HCT116 (cell line): ENCODE measurements around the gene AFAP1L1. TPM values are rescaled to one million over a fixed set of nuclear protein-coding genes. Genes with fewer than 3 reads are reported as not detected.

Experiments
- ATAC-seq: fragments of 200-7000 bp; cut with Tn5 transposase; 2 replicates; pipeline ENCODE4 v1.9.1; 2020; ENCODE audit warnings: mild to moderate bottlenecking, moderate library complexity
- BruUV-seq: library from RNA; stranded (reverse); fragments of 400-500 nt; replicated peaks from 2 replicates; lab custom pipeline; 2021; lab: Mats Ljungman, UMichigan
- CTCF ChIA-PET: fragments of 300-600 bp; sonication (Branson Sonifier 250); formaldehyde crosslinking; loops from one replicate; lab custom pipeline; 2021; ENCODE audit warnings: antibody characterized with exemption; lab: Charles Lee
- POLR2A ChIA-PET: fragments of 300-600, 350-600 bp; sonication (Branson Sonifier 250); formaldehyde crosslinking; loops from one replicate; lab custom pipeline; 2021; ENCODE audit warnings: antibody characterized with exemption; lab: Charles Lee
- RAD21 ChIA-PET, 2 experiments: fragments of 300-600 bp; sonication (Branson Sonifier 250); formaldehyde crosslinking; loops; one replicate each; lab custom pipeline; 2023; ENCODE audit warnings: low total read pairs in 2 of 2; ENCODE audit not compliant: uncharacterized antibody in 2 of 2, unreplicated experiment in 2 of 2, low non-redundant PET in 1 of 2; lab: Charles Lee
- DNase-seq: peaks from one replicate; pipeline ENCODE4 v3.0.0-alpha.2; 2010; ENCODE audit warnings: low read depth, low spot score
- H2AFZ ChIP-seq: fragments of 200-600 bp; shearing (Covaris generic), sonication (generic); 2 replicates; pipeline ENCODE4 v1.6.1; 2017; ENCODE audit warnings: low read depth, mixed run types, mixed read lengths, antibody characterized with exemption, low read length; ENCODE audit not compliant: poor library complexity, severe bottlenecking
- H3K27ac ChIP-seq: 2 replicates; pipeline ENCODE4 v1.5.1; 2012; ENCODE audit warnings: low read depth, low read length
- H3K27me3 ChIP-seq: fragments of 200-600 bp; sonication (generic); 2 replicates; pipeline ENCODE4 v1.6.1; 2016; ENCODE audit warnings: mixed run types, low read length, mixed read lengths; ENCODE audit not compliant: insufficient read depth
- H3K36me3 ChIP-seq, 2 experiments: fragments of 200-500 bp in 1 of 2; fragments of 200-600 bp in 1 of 2; sonication (Bioruptor generic) in 1 of 2; sonication (generic) in 1 of 2; 2 replicates each; pipeline versions ENCODE4 v1.5.1 to v1.6.1; 2014 to 2016; ENCODE audit warnings: low read length in 2 of 2, inconsistent platforms in 1 of 2, mixed read lengths in 1 of 2, mixed run types in 1 of 2; ENCODE audit not compliant: insufficient read depth in 2 of 2, control insufficient read depth in 1 of 2
- H3K4me1 ChIP-seq, 2 experiments: fragments of 200-600 bp in 1 of 2; sonication (generic) in 1 of 2; 2 replicates each; pipeline versions ENCODE4 v1.5.1 to v1.6.1; 2012 to 2017; ENCODE audit warnings: low read length in 2 of 2, inconsistent platforms in 1 of 2, mild to moderate bottlenecking in 1 of 2, mixed read lengths in 1 of 2, mixed run types in 1 of 2, moderate library complexity in 1 of 2; ENCODE audit not compliant: insufficient read depth in 2 of 2, control insufficient read depth in 1 of 2
- H3K4me2 ChIP-seq: fragments of 200-600 bp; sonication (generic); 2 replicates; pipeline ENCODE4 v1.6.1; 2017; ENCODE audit warnings: mixed run types, low read length, mixed read lengths
- H3K4me3 ChIP-seq, 2 experiments: fragments of 200-600 bp in 1 of 2; sonication (generic) in 1 of 2; replicated peaks in 1 of 2; 2 replicates each; pipeline ENCODE4 v1.5.1; 2011 to 2016; ENCODE audit warnings: low read length in 2 of 2, control low read depth in 1 of 2, low read depth in 1 of 2, mild to moderate bottlenecking in 1 of 2, mixed read lengths in 1 of 2, mixed run types in 1 of 2
- H3K79me2 ChIP-seq: fragments of 200-600 bp; sonication (generic); 2 replicates; pipeline ENCODE4 v1.6.1; 2017; ENCODE audit warnings: mild to moderate bottlenecking, mixed run types, low read length, moderate library complexity, mixed read lengths; ENCODE audit not compliant: insufficient read depth
- H3K9ac ChIP-seq: fragments of 200-600 bp; sonication (generic); 2 replicates; pipeline ENCODE4 v1.6.1; 2016; ENCODE audit warnings: low read length, mixed read lengths
- H3K9me2 ChIP-seq: fragments of 200-600 bp; sonication (generic), shearing (Covaris generic); 2 replicates; pipeline ENCODE4 v1.6.1; 2017; ENCODE audit warnings: mixed run types, mild to moderate bottlenecking, moderate library complexity; ENCODE audit not compliant: insufficient read depth
- H3K9me3 ChIP-seq, 2 experiments: fragments of 200-500 bp in 1 of 2; fragments of 200-600 bp in 1 of 2; sonication (Bioruptor generic) in 1 of 2; sonication (generic) in 1 of 2; 2 replicates each; pipeline ENCODE4 v1.6.1; 2014 to 2017; ENCODE audit warnings: low read length in 2 of 2, mixed read lengths in 2 of 2, inconsistent platforms in 1 of 2, low read depth in 1 of 2, mild to moderate bottlenecking in 1 of 2, mixed run types in 1 of 2, moderate library complexity in 1 of 2; ENCODE audit not compliant: control insufficient read depth in 1 of 2, insufficient read depth in 1 of 2
- H4K20me1 ChIP-seq: fragments of 200-600 bp; sonication (generic), shearing (Covaris generic); 2 replicates; pipeline ENCODE4 v1.6.1; 2017; ENCODE audit warnings: mixed run types, mild to moderate bottlenecking, moderate library complexity; ENCODE audit not compliant: insufficient read depth
- ATF3 ChIP-seq: IDR thresholded peaks from 2 replicates; pipeline ENCODE4 v1.6.1; 2012
- CBX3 ChIP-seq: IDR thresholded peaks from 2 replicates; pipeline ENCODE4 v1.6.1; 2012; ENCODE audit warnings: low read depth
- CEBPB ChIP-seq: IDR thresholded peaks from 2 replicates; pipeline ENCODE4 v1.6.1; 2012; ENCODE audit warnings: low read depth
- CTCF ChIP-seq, 3 experiments: fragments of 200-600 bp in 1 of 3; sonication (generic) in 1 of 3; IDR thresholded peaks in 2 of 3; conservative IDR thresholded peaks in 1 of 3; 2 replicates each; pipeline ENCODE4 v1.5.1; 2012 to 2017; ENCODE audit warnings: low read depth in 2 of 3, low read length in 2 of 3, antibody characterized with exemption in 1 of 3, borderline replicate concordance in 1 of 3, control low read depth in 1 of 3, mild to moderate bottlenecking in 1 of 3, mixed read lengths in 1 of 3, mixed run types in 1 of 3, moderate library complexity in 1 of 3; ENCODE audit not compliant: insufficient read depth in 1 of 3
- EGR1 ChIP-seq: IDR thresholded peaks from 2 replicates; pipeline ENCODE4 v1.6.1; 2012; ENCODE audit warnings: low read depth
- EZH2 ChIP-seq: fragments of 200-600 bp; sonication (generic); IDR thresholded peaks from 2 replicates; pipeline ENCODE4 v1.6.1; 2017; ENCODE audit warnings: antibody characterized with exemption, mixed run types
- FOSL1 ChIP-seq: IDR thresholded peaks from 2 replicates; pipeline ENCODE4 v1.6.1; 2012; ENCODE audit warnings: low read depth
- MAX ChIP-seq: IDR thresholded peaks from 2 replicates; pipeline ENCODE4 v1.6.1; 2012
- POLR2A ChIP-seq: IDR thresholded peaks from 2 replicates; pipeline ENCODE4 v1.7.0; 2011; ENCODE audit warnings: borderline replicate concordance; ENCODE audit not compliant: insufficient read depth, insufficient read length; ENCODE audit errors: extremely low read depth
- POLR2AphosphoS5 ChIP-seq: IDR thresholded peaks from 2 replicates; pipeline ENCODE4 v1.6.1; 2011; ENCODE audit warnings: mild to moderate bottlenecking, low read depth, low read length, moderate library complexity
- REST ChIP-seq: IDR thresholded peaks from 2 replicates; pipeline ENCODE4 v1.6.1; 2012; ENCODE audit warnings: low read depth
- SP1 ChIP-seq: IDR thresholded peaks from 2 replicates; pipeline ENCODE4 v1.6.1; 2012; ENCODE audit warnings: low read depth
- SRF ChIP-seq: IDR thresholded peaks from 2 replicates; pipeline ENCODE4 v1.6.1; 2012; ENCODE audit warnings: low read depth
- YY1 ChIP-seq: IDR thresholded peaks from 2 replicates; pipeline ENCODE4 v1.6.1; 2011; ENCODE audit warnings: low read length, low read depth, moderate library complexity, mild to moderate bottlenecking; ENCODE audit not compliant: insufficient replicate concordance; ENCODE audit errors: extremely low read depth
- ZBTB33 ChIP-seq: IDR thresholded peaks from 2 replicates; pipeline ENCODE4 v1.6.1; 2011; ENCODE audit warnings: mild to moderate bottlenecking, low read length, moderate library complexity; ENCODE audit not compliant: insufficient replicate concordance; ENCODE audit errors: extremely low read depth
- ZFX ChIP-seq: fragments of 450-650 bp; IDR thresholded peaks from 2 replicates; pipeline ENCODE4 v1.6.1; 2017
- ZNF274 ChIP-seq: fragments of 200-500 bp; sonication (Bioruptor generic); IDR thresholded peaks from 2 replicates; pipeline ENCODE4 v1.6.1; 2014; ENCODE audit warnings: mild to moderate bottlenecking, low read depth, low read length, inconsistent platforms
- intact Hi-C: fragments of 100-400 bp; cut with micrococcal nuclease; formaldehyde crosslinking; loops from 2 replicates; pipeline ENCODE4 v1.10.0; 2022
- total RNA-seq: library from RNA; stranded (reverse); gene quantifications from one replicate; pipeline ENCODE4 v1.2.1, GENCODE V29; 2021; ENCODE audit not compliant: unreplicated experiment

Gene AFAP1L1
- total RNA-seq, 1 experiment from 2014 or later = 4.3 TPM

DNA sequence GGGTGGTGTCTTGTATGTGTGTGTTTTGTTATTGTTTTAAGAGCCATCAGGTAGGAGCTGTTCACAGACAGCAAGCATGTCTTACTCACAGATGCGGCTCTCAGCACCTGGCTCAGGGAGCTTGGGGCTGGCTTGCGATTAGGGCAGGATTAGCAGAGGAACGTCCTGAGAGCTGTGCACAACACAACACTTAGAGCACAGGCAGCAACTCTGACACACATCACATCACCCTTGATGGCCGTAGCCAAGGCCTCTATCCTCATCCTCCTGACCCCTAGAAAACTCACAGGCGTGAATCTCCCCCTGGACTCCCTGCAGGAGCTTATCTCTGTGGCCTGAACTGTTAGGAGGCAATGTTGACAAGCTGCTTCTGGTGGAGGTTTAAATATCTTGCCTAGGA, 114.5 kb downstream of the AFAP1L1 start:
- ChIA-PET RAD21 (no interaction called here), CTCF (interaction anchor here (0.8 to 1.3 kb wide), 5 partner anchors 15 to 232 kb away, joined by 3 to 5 read pairs (median 3); no protein-coding TSS in a partner anchor), POLR2A (no interaction called here)
- no TSS peak for BruUV-seq
- intact Hi-C loops = no loop called here
- TF ChIP-seq SRF (no peak), MAX (no peak), EZH2 (no peak), SP1 (no peak), ATF3 (no peak), FOSL1 (no peak), REST (no peak), ZNF274 (no peak), CBX3 (no peak), POLR2AphosphoS5 (no peak), ZFX (no peak), ZBTB33 (no peak), CTCF (IDR thresholded peaks at IDR 0.05 in 2 of 3, conservative IDR thresholded peaks at IDR 0.05 in 1 of 3; ENCODE audit: borderline replicate concordance in 1 of 3, insufficient read depth in 1 of 3, low read depth in 2 of 3, low read length in 2 of 3) (no peak), EGR1 (no peak), YY1 (no peak), CEBPB (no peak), POLR2A (no peak)
- H2AFZ ChIP-seq = no peak overlapping the region
- H3K9ac ChIP-seq = no peak overlapping the region
- no peaks in the 10 kb centered on the region for H4K20me1 ChIP-seq
- H3K36me3 ChIP-seq = no peaks in the 10 kb centered on the region
- H3K27me3 ChIP-seq = no peaks in the 10 kb centered on the region
- no peak for ATAC-seq
- H3K79me2 ChIP-seq = no peaks in the 10 kb centered on the region
- no peaks in the 10 kb centered on the region for H3K9me3 ChIP-seq
- no peak overlapping the region for H3K4me3 ChIP-seq
- H3K27ac ChIP-seq = no peak overlapping the region
- peaks cover 0 to 6% of the 10 kb centered on the region in 2 experiments; a peak in 2 of 4 replicates for H3K4me1 ChIP-seq
- H3K9me2 ChIP-seq = no peaks in the 10 kb centered on the region
- H3K4me2 ChIP-seq = no peak overlapping the region
- DNase-seq = no peak
